HG02678 (cell line): Measurements from ENCODE around the gene LATS2.

Experiments
- ATAC-seq: cut with Tn5 transposase; IDR thresholded peaks from one replicate; pipeline ENCODE4 v1.9.1; 2021; ENCODE audit warnings: mild to moderate bottlenecking, moderate library complexity; ENCODE audit not compliant: unreplicated experiment

Gene LATS2

GRCh38 chr13:21048901-21049698, 12.3 kb downstream of the LATS2 start:
- no peak for ATAC-seq

- ATAC-seq = no peak
Observed at GRCh38 chr13:21047591-21048282, 13.6 kb downstream of the LATS2 start.

DNA sequence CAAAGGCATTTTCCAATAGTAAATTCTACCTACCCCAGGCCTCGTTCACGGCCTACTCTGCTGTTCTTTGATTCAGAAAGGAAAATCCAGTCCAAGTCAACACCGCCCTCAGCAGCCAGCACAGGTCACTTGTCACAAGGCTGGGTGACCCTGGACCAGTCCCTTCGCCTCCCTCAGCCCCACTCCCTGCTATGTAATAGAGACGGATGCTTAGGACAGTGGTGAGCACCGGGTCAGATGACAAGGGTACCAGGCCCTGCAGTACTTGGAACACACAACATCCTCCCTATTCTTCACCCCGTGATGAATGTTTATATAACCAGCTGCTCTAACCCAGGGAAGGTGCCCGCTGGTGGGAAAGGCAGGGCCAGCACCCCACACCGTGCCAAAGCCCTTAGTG, 14.3 kb downstream of the LATS2 start:
- ATAC-seq = no peak

DNA sequence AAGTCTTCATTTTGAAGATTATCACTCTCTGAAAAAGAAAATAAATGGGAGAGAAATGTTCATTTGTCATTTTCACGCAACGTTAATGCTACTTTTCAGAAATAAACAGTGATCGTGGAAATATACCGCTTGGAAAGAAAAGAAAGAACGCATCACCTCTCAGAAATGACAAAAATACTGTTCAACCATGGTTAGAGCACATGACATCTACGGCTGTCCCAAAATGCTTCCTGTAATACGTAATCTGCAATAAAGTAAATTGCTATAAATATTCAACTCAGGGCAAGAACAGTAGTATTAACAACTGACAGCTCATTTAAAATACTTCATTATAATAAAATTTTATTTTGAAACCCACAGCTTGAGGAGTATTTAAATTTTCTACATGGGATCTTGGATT, 15.2 kb downstream of the LATS2 start:
- no peak for ATAC-seq

- ATAC-seq = no peak
Observed at GRCh38 chr13:21045100-21045499, 16.3 kb downstream of the LATS2 start.

DNA sequence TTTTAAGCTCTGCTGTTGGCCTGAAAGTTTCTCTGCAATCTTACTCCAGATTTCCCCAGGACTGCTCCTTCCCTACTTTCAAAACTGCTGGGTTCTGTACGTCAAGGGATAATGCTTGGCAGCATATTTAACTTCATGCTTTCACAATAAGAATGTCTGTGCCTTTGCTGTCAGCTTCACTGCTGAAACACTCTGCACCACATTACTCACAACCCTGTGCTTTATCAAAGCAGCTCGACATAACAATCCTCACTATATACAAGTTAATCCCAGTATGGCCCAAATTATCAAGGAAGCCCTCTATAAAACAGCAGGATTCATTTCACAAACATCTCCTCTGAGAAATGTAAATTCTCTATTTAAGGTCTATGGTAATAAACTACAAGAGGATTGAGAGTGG, 17.5 kb downstream of the LATS2 start:
- no peak for ATAC-seq

- ATAC-seq = no peak
Observed at GRCh38 chr13:21040120-21040826, 21.1 kb downstream of the LATS2 start.

- ATAC-seq = no peak
Observed at GRCh38 chr13:21039097-21039800, 22.1 kb downstream of the LATS2 start.

- ATAC-seq = no peak
Observed at GRCh38 chr13:21037656-21038055, 23.7 kb downstream of the LATS2 start.

GRCh38 chr13:21035498-21035897, 25.9 kb downstream of the LATS2 start:
- no peak for ATAC-seq

DNA sequence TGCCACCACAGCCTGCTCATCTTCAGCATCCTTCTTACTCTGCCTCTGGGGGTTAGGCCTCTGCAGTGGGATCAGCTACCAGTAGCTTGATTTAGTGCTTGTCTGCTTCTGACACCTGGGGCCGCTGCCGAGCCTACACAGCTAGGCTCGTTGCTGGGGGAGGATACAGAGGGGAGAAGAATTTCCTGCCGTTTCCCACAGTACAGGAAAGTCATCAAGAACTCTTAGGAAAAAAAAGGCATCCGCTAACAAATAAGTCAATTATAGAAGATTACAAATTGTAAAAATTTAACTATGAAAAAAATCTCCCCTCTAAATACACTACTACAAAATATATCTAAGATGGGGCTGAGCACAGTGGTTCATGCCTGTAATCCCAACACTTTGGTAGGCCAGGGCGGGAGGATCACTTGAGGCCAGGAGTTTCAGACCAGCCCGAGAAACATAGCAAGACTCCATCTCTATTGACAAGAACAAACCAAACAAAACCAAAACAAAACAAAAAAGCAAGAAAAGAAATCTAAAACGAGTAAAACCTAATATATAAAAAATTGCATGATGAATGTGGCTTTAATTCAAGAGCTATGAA, 26.7 kb downstream of the LATS2 start:
- ATAC-seq = no peak

DNA sequence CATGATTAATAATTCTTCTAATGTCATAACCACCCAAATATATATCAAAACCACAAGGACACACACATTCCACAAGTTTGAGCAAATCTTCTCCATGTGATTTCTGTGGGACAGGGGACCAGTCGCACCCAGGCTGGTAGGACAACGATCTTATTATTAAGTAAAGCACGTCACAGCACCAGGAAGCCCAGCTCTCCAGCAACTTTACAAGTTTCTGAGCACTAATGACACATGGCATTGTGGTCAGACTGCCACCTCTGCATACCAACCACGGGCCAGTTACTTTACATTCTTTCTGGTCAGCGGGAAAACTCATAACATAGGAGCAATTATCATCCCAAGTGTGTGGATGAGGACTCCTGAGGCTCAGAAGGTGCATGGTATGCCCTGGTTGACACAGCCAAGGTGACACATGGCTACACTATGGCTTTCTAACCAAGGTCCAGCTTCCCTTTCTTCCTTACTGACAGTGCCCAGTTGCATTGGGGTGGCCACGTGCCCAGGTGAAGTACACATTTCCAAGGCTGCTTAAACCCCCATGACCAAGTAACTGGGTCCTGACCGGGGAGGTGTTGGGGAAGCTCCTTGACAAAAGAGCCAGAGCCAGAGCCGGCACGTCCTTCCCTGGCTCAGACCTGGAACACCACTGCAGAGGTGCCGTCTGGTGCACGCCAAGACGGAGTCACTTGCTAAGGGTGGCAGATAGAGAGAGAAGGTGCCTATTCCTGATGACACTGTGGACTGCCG, 27.4 kb downstream of the LATS2 start:
- ATAC-seq = no peak

- no peak for ATAC-seq
Observed at GRCh38 chr13:21033212-21033840, 28.1 kb downstream of the LATS2 start.

DNA sequence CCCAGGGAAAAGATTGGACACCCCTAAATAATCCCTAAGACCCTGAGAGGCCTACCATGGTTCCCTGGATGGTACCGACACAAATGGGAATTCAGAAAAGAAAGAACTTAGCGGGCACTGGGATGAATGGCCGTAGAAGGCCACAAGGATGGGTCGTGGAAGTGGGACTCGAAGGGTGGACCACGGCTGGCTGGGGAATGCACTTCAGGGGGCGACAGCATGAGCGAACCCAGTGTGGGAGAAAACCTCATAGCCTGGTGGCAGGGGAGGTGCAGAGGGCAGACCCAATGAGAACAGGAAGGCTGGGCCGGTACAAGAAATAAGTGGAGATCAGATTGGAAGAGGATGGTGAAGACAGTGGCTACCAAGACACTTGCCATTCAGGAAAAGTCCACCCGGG, 28.7 kb downstream of the LATS2 start:
- ATAC-seq = no peak

DNA sequence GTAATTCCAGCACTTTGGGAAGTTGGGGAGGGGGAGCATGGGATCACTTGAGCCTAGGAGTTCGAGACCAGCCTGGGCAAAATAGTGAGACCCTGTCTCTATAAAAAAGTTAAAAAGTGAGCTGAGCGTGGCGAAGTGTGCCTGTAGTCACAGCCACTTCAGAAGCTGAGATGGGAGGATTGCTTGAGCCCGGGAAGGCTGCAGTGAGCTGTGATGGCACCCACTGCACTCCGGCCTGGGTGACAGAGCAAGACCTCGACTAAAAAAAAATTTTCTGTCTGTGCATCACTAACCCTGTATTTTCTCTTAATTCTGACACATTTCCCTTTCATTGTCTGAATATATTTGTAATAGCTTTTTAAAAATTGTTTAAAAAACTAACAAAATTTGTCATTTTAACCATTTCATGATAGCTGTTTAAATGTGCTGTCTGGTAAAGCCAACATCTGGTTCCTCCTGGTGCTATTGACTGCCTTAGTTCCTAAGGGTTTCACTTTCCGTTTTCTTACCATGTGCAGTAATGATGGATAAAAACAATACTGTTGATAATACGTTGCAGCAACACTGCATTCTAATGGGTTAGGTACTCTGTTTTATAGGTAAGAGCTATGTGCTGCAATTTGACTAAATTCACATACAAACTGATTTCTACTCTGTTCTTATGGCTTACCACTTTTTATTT, 29.7 kb downstream of the LATS2 start:
- no peak for ATAC-seq

GRCh38 chr13:21025539-21025938, 35.8 kb downstream of the LATS2 start:
- no peak for ATAC-seq

DNA sequence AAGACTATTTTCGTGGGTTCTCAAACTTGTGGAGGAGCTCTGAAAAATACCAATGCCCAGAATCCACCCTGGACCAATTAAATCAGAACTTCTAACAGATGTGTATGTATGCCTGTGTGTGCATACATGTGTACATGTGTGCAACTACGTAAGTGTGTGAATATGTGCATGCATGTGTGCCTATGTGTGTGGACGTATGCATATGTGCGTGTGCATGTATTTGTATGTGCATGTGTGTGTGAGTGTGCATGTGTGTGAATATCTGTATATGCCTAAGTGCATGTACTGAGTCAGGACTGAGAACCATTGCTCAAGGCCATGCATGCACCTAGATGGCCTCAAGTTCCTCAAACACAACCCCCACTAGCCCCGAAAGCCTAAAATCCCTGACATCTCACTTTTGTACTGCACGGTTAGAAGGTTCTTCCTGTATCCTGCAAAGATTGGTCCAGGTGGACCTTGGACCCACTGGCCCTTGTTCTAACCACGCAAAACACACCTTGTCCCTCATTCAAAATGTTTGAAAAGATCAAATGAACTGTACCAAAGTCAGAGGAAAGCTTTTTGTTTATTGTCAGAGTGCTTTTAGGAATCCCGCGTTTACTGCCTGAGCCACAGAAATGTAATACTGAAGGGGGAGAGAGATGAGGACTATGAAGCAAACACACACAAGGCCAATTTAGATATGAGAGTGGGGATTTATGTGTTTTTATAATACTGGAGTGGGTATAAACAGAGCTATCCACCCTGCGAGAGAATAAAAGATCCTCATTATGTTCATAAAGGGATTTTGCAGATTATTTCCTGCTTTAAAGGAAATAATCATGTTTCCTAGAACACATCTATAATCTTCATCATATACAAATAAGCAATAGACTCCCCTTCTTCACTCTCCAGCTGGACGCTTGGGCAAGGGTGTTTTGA, 39.1 kb downstream of the LATS2 start:
- no peak for ATAC-seq

DNA sequence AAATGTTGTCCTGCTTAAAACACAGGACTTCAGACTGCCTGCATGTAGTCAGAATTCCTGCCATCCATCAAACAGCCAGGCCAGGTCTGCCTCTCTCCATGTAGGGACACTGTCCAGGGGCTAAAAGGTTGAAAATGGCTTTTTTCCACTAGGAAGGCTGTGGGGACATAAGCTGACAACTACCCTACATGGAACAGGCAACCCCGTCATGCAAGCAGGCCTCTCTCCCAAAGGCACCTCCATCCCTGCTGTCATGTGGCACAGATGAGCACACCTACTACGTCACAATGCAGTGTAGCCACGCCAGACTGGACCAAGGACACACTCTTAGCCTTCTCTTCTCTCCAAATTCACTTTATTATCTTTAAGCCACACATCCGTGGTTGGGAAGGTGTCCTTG, 40.8 kb downstream of the LATS2 start:
- no peak for ATAC-seq
